WTC11 (cell line): ENCODE measurements around the gene GPC5. TPM values are rescaled to one million over a fixed set of nuclear protein-coding genes. Genes with fewer than 3 reads are reported as not detected.

Source experiments
- ATAC-seq: fragments of 200-7000 bp; cut with Tn5 transposase; 2 replicates; pipeline ENCODE4 v1.10.0; 2021; ENCODE audit warnings: mild to moderate bottlenecking, moderate library complexity
- CTCF ChIA-PET: fragments of 300-600 bp; sonication (Branson Sonifier 250); formaldehyde crosslinking; loops from one replicate; lab custom pipeline; 2021; ENCODE audit warnings: antibody characterized with exemption; lab: Charles Lee
- POLR2A ChIA-PET: fragments of 350-600 bp; sonication (Branson Sonifier 250); formaldehyde crosslinking; loops from one replicate; lab custom pipeline; 2021; ENCODE audit warnings: antibody characterized with exemption; lab: Charles Lee
- DNase-seq: peaks from one replicate; pipeline ENCODE4 v3.0.0; 2021; ENCODE audit warnings: low spot score
- H3K27ac Mint-ChIP-seq: 2 replicates; pipeline ENCODE4 v1.8.0; 2021; ENCODE audit warnings: mixed read lengths
- H3K27me3 Mint-ChIP-seq: 2 replicates; pipeline ENCODE4 v1.8.0; 2021; ENCODE audit warnings: low read depth, mild to moderate bottlenecking, moderate library complexity, mixed read lengths
- H3K36me3 Mint-ChIP-seq: 2 replicates; pipeline ENCODE4 v1.8.0; 2021; ENCODE audit warnings: mixed read lengths
- H3K4me1 Mint-ChIP-seq: 2 replicates; pipeline ENCODE4 v1.8.0; 2022; ENCODE audit warnings: mixed read lengths
- H3K4me3 Mint-ChIP-seq: 2 replicates; pipeline ENCODE4 v1.8.0; 2021; ENCODE audit warnings: mild to moderate bottlenecking, moderate library complexity, mixed read lengths
- H3K9me3 Mint-ChIP-seq: 2 replicates; pipeline ENCODE4 v1.8.0; 2021; ENCODE audit warnings: mixed read lengths
- CREM ChIP-seq: sonication (generic); formaldehyde crosslinking; IDR thresholded peaks from 2 replicates; pipeline ENCODE4 v1.8.1; 2022; ENCODE audit warnings: mild to moderate bottlenecking, missing genetic modification reagents, moderate library complexity
- CTCF ChIP-seq: fragments of 200-600 bp; IDR thresholded peaks from 2 replicates; pipeline ENCODE4 v1.8.0; 2022; ENCODE audit warnings: antibody characterized with exemption
- ELF4 ChIP-seq: sonication (generic); formaldehyde crosslinking; IDR thresholded peaks from 2 replicates; pipeline ENCODE4 v1.8.1; 2022; ENCODE audit warnings: low read depth, mild to moderate bottlenecking, moderate library complexity, missing genetic modification reagents
- ETV6 ChIP-seq: sonication (generic); formaldehyde crosslinking; IDR thresholded peaks from 2 replicates; pipeline ENCODE4 v1.8.1; 2022; ENCODE audit warnings: mild to moderate bottlenecking, missing genetic modification reagents
- MAX ChIP-seq: sonication (generic); formaldehyde crosslinking; IDR thresholded peaks from 2 replicates; pipeline ENCODE4 v1.8.0; 2022; ENCODE audit warnings: mild to moderate bottlenecking, missing genetic modification reagents
- NFE2L1 ChIP-seq: sonication (generic); formaldehyde crosslinking; IDR thresholded peaks from 2 replicates; pipeline ENCODE4 v1.8.1; 2023; ENCODE audit warnings: missing genetic modification reagents
- NFYB ChIP-seq: sonication (generic); formaldehyde crosslinking; conservative IDR thresholded peaks from 2 replicates; pipeline ENCODE4 v1.8.0; 2022; ENCODE audit warnings: low read depth, missing genetic modification reagents
- NR1H2 ChIP-seq: sonication (generic); formaldehyde crosslinking; IDR thresholded peaks from 2 replicates; pipeline ENCODE4 v1.9.0; 2021; ENCODE audit warnings: mild to moderate bottlenecking, moderate library complexity, missing genetic modification reagents
- NR2C2 ChIP-seq: sonication (generic); formaldehyde crosslinking; IDR thresholded peaks from 2 replicates; pipeline ENCODE4 v1.8.0; 2022; ENCODE audit warnings: mild to moderate bottlenecking, missing genetic modification reagents
- NR3C1 ChIP-seq: sonication (generic); formaldehyde crosslinking; conservative IDR thresholded peaks from 2 replicates; pipeline ENCODE4 v1.8.1; 2023; ENCODE audit warnings: low read depth, mild to moderate bottlenecking, missing genetic modification reagents
- RELA ChIP-seq: sonication (generic); formaldehyde crosslinking; IDR thresholded peaks from 2 replicates; pipeline ENCODE4 v1.8.1; 2022; ENCODE audit warnings: missing genetic modification reagents, mild to moderate bottlenecking, borderline replicate concordance
- SP1 ChIP-seq: sonication (generic); formaldehyde crosslinking; conservative IDR thresholded peaks from 2 replicates; pipeline ENCODE4 v1.8.1; 2022; ENCODE audit warnings: missing genetic modification reagents
- USF2 ChIP-seq: sonication (generic); formaldehyde crosslinking; IDR thresholded peaks from 2 replicates; pipeline ENCODE4 v1.8.1; 2023; ENCODE audit warnings: mild to moderate bottlenecking, missing genetic modification reagents, moderate library complexity
- ZBTB43 ChIP-seq: sonication (generic); formaldehyde crosslinking; IDR thresholded peaks from 2 replicates; pipeline ENCODE4 v1.8.1; 2023; ENCODE audit warnings: mild to moderate bottlenecking, missing genetic modification reagents
- ZNF138 ChIP-seq: sonication (generic); formaldehyde crosslinking; conservative IDR thresholded peaks from 2 replicates; pipeline ENCODE4 v1.8.1; 2022; ENCODE audit warnings: mild to moderate bottlenecking, moderate library complexity, missing genetic modification reagents
- ZNF281 ChIP-seq: sonication (generic); formaldehyde crosslinking; IDR thresholded peaks from 2 replicates; pipeline ENCODE4 v1.8.0; 2023; ENCODE audit warnings: mild to moderate bottlenecking, missing genetic modification reagents
- ZNF423 ChIP-seq: fragments of 250-450 bp; sonication (Bioruptor Pico); IDR thresholded peaks from 2 replicates; pipeline ENCODE4 v2.1.2; 2022; ENCODE audit warnings: mild to moderate bottlenecking, moderate library complexity
- ZNF671 ChIP-seq: fragments of 250-450 bp; sonication (Bioruptor Pico); IDR thresholded peaks from 2 replicates; pipeline ENCODE4 v1.8.0; 2021; ENCODE audit warnings: mild to moderate bottlenecking
- total RNA-seq: library from RNA; stranded (reverse); gene quantifications from 3 replicates; pipeline ENCODE4 v1.2.3, GENCODE V29; 2021

GPC5 gene
- total RNA-seq, 1 experiment from 2014 or later, result 0.46 TPM

- peak; percentile 53; the same call in 1 of the 2 replicates for ATAC-seq
- H3K4me3 Mint-ChIP-seq, result no peak overlapping the region
- no peak overlapping the region for H3K27ac Mint-ChIP-seq
- CTCF ChIA-PET, result interaction anchor here (0.6 to 1.0 kb wide), 12 partner anchors 8 to 535 kb away, joined by 3 to 7 read pairs (median 4); no protein-coding TSS in a partner anchor
- H3K4me1 Mint-ChIP-seq, result no peaks in the 10 kb centered on the region
- TF ChIP-seq CREM (CRISPR knock-in tag) (no peak), CTCF (peak; percentile 62)
- TF ChIP-seq, all 79 proteins: peak for 1
- Mint-ChIP-seq H3K27me3 (no peaks in the 10 kb centered on the region), H3K36me3 (peaks cover 8% of the 10 kb centered on the region), H3K9me3 (peaks cover 25% of the 10 kb centered on the region)
- peak; percentile 12 for DNase-seq
- POLR2A ChIA-PET, result no interaction called here
Observed at GRCh38 chr13:92187378-92187989, 789.1 kb downstream of the GPC5 start.

- no peak overlapping the region for H3K4me3 Mint-ChIP-seq
- ATAC-seq, result no peak
- CTCF ChIA-PET, result no interaction called here
- TF ChIP-seq NFYB (CRISPR knock-in tag), result no peak
- no peak for TF ChIP-seq ZNF671 (CRISPR knock-in tag)
- TF ChIP-seq SP1 (CRISPR knock-in tag), result no peak
- no peak for TF ChIP-seq MAX (CRISPR knock-in tag)
- TF ChIP-seq ELF4 (CRISPR knock-in tag), result no peak
- TF ChIP-seq ZNF423, result no peak
- no peak for TF ChIP-seq NR1H2
- no peak for TF ChIP-seq NR2C2 (CRISPR knock-in tag)
- no peak for TF ChIP-seq ETV6 (CRISPR knock-in tag)
- no peak for TF ChIP-seq NFE2L1
- TF ChIP-seq RELA (CRISPR knock-in tag), result no peak
- TF ChIP-seq ZBTB43 (CRISPR knock-in tag), result no peak
- TF ChIP-seq NR3C1 (CRISPR knock-in tag), result no peak
- TF ChIP-seq, all 79 proteins: peak for 0
- Mint-ChIP-seq H3K27me3 (no peaks in the 10 kb centered on the region), H3K4me1 (no peaks in the 10 kb centered on the region), H3K9me3 (peaks cover 25% of the 10 kb centered on the region), H3K36me3 (peaks cover 8% of the 10 kb centered on the region), H3K27ac (no peak overlapping the region)
- no peak for DNase-seq
- POLR2A ChIA-PET, result no interaction called here
Observed at GRCh38 chr13:92188574-92188973, 790.2 kb downstream of the GPC5 start.

- DNase-seq (no peak), ATAC-seq (no peak)
- TF ChIP-seq USF2 (CRISPR knock-in tag) (no peak), ZNF138 (CRISPR knock-in tag) (no peak), ZNF281 (CRISPR knock-in tag) (no peak)
- CTCF ChIA-PET, result interaction anchor here (1.4 kb wide), 1 partner anchor 9 kb away, joined by 7 read pairs; no protein-coding TSS in a partner anchor
- Mint-ChIP-seq H3K4me3 (no peak overlapping the region), H3K4me1 (no peaks in the 10 kb centered on the region), H3K9me3 (0 out of 2 replicates have a peak, but pooled peaks cover 2% of the 10 kb centered on the region), H3K27me3 (no peaks in the 10 kb centered on the region), H3K36me3 (no peaks in the 10 kb centered on the region), H3K27ac (no peak overlapping the region)
- POLR2A ChIA-PET, result no interaction called here
Observed at GRCh38 chr13:92196591-92197256, 798.3 kb downstream of the GPC5 start.
